HG03097 (cell line): Measurements from ENCODE around the gene PAK1.
"Not testable (repeated sequence)": the region's sequence is repeated elsewhere in the genome, so short reads cannot be mapped to it uniquely, and the experiment has no call there.

Source experiments
- ATAC-seq: cut with Tn5 transposase; IDR thresholded peaks from one replicate; pipeline ENCODE4 v1.9.1; 2021; ENCODE audit not compliant: unreplicated experiment, low FRiP score

Gene PAK1

DNA sequence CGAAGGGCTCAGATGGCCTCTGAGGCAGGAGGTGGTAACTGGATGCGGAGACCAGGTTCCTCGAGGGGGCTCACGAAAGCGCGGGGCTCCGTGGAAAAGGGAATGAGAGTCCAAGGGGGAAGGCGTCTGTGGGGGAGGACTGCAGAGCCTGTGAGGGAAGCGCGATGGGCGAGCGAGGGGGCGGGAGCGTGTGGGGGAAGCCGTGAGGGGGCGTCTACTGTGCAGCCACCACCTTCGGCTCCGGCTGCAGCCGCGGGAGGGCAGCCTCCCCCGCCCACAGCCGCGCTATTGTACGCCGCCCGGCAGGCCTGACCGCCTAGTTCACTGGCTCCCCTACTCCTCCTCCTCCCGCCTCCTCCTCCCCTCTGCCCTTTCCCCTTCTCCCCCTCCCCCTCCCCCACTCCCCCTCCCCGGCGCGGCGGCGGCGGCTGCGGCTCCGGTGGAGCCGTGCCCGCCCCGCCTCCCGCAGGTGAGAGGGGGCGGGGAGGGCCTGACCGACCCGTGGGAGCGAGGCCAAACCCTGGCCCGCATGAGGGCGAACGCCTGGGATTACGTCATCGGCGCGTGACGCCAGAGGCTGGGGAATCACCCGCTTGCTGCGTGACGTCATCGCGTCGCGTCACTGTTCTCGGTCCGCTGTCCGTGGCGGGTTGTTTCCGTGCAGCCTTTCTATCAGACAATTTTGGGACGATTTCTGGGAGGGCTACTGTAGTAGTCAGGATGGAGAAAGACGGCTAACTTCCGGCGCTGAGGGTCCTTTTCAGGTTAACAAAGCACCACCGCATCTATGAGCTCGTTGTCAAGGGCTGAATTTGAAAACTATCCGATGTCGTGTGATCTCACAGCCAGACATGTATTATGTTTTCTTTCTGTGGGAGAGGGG lies at the start of gene PAK1:
TSS of gene PAK1 (minus strand) at position 294 of the 883 bp plus-strand sequence. CDS start 81,574 bp downstream, outside the sequence.
- ATAC-seq: peak; percentile 47

DNA sequence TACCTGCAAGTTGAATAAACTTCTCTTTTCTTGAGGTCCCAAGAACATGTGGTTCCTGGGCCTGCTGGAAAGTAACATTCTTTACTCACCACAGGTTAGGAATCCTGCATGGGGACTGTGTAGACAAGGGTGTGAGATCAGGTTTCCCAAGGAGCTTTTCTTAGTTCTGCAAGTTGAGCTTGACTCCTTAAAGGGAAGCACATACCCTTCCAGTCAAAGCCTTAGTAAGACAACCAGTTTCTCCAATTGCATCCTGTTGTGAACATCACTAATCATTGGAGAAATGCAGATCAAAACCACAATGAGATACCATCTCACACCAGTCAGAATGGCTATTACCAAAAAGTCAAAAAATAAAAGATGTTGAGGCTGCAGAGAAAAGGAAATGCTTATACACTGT lies 48.3 kb upstream of the PAK1 start:
- no peak for ATAC-seq

DNA sequence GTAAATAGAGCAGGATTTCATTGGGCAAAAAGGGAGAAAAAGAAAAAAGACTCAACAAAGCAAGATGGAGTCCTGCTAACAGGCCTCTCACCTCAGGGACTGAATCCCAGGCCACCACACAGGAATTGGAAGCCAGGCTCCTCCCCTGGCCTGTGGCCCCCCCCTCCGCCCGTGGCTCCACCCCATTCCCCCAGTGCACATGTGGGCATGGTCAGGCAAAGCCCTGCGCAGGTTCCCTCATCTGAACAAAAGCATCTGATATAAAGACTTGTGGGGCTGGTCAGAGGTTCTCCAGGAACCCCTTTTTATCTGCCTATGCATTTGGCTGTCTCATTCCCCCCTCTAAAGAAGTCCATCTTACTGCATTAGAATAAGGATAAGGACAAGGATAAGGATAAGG lies 46.0 kb upstream of the PAK1 start:
- ATAC-seq: no peak

DNA sequence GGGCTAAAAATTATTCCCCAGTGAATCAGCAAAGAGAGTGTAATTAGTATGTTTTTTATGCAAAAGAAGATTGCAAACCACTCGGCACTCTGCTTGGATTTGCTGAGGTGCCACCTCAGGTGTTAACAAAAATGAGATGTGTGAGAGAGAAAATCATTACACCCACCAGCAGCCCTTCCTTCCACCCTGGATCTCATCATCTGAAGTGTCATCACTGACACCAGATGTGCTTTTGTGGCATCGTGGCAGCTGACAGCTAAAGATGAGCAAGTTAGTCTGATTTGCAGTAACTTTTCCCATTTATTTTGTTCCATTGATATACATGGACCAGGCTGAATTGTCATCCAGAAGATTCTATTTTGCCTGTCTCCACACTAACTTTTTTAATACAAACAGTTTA lies 44.6 kb upstream of the PAK1 start:
- ATAC-seq: no peak

DNA sequence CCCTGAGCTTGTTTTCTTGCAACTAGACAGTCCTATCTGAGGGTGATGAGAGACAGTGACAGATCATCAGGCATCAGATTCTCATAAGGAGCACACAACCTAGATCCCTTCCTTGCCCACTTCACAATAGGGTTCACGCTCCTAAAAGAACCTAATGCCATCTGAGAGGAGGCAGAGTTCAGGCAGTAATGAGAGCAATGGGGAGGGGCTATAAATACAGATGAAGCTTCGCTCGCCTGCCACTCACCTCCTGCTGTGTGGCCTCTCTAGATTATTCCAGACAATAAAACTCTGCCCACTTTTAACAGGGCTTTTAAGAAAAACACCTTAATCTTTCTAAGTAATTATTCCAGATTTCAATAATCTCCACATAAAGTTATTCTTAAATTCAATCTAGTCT lies 43.9 kb upstream of the PAK1 start:
- ATAC-seq: no peak

DNA sequence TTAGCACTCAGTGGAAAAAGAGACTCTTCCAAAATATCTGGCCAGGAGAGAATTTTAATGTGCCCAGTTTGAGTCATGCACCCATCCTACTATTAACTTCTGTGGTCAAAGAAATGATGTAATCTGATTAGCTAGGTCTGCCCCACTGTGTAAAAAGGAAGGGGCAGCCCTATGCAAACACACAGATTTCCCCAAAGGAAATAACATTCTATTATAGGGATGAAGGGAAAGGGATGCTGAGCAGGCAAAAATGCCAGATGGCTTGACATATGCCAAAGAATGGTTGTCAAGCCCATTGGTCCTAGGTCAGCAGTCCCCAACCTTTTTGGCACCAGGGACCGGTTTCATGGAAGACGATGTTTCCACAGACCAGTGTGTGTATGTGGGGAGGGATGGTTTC lies 43.3 kb upstream of the PAK1 start:
- ATAC-seq: no peak

DNA sequence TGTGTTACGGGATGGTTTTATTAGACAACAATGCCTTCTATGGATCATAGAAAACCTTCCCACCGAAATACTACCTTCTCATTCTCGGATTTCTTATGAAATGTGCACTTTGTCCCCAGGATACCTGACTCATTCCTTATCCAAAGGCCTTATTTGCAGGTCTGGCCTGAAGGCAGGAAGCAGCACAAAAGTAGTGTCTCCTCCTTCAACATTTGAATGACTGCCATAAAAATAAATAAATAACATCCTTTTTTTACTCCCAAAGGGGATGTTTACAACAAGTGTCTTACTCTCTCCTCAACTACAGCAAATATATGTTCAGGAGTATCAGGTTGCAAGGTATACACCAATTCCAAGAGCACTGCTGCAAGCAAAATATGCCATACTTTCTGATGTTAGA lies 41.6 kb upstream of the PAK1 start:
- ATAC-seq: no peak

DNA sequence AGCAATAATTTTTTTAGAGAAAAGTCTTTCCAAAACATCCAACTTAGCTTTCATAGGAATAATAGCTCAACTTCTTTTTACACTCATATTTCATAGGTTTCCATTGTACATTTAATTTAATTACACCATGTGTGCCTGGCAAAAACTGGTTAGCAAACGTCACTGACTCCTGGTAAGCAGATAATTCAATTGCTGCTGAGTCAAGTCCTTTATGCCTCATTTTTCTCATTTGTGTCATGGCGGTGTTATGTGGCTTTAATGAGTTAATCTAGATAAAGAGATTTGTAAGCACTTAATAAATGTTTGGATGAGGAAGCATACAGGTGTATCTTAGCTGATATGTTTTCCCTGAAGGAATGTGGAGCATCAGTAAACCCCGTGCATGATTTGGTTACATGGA lies 41.2 kb upstream of the PAK1 start:
- ATAC-seq: no peak

DNA sequence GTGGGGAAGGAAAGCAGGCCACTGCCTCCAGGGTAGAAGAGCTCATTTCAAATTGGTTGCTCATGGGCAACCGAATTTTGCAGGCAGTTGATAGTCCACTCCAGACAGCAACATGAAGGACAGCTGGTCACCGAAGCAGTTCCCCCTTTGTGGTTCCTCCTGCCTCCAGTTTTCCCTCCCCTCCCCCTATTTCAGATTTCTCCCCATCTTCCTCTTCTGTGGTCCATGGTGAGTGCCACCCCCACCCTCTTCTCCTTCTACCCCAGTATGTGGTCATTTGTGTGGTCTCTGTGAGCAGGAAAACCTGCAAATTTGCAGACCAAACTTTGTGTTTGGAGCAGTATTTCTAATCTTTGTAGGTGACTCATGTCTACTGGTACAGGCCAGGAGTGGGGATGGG lies 38.2 kb upstream of the PAK1 start:
- no peak for ATAC-seq

DNA sequence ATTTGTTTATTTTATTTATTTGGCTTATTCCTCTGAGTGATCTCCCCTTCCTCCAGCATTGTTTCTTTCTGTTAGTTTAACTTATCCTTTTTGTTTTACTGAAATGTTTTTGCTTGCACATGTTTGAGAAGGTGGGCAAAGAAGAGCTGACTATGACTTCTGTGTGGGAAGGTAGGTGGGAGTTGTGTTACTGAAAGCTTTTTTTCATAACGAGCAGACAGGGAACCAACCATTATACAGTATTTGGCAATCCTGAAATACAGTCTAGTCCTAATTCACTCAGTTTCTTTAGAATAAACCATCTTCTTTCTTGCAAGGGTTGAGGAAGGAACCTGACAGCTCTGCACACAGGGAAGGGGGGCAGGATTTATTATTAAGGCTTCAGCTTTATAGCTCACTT lies 37.0 kb upstream of the PAK1 start:
- no peak for ATAC-seq

DNA sequence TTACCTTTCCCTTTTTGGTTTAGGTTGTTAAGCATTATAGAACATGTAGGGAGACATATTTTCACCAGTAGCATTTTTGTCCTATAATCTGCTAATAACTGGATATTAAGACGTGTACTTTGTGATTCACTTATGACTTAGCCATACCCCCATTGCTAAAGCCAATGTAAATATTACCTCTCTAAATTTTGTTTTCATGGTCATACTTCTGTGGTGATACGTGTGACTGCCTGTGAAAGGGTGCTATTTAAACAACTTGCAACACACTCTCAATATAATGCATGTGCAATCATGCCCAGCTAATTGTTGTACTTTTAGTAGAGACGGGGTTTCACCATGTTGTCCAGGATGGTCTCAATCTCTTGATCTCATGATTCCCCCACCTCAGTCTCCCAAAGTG lies 36.2 kb upstream of the PAK1 start:
- ATAC-seq: no peak

DNA sequence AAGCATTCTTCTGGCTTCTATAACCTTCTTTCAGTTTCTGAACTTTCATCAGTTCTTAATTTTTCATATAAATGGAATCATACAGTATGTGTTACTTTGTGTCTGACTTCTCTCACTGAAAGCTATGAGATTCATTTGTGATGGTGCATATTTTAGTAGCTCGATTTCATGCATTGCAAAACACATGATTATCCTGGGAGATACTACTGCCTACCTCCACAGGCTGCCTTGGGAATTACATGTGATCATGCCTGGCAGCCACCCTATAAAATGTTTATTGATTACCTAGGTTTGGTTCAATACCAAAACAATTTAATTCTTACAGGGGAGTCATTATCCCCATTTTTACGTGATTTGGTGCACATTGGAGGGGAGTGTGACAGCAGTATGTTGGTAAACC lies 34.1 kb upstream of the PAK1 start:
- no peak for ATAC-seq

DNA sequence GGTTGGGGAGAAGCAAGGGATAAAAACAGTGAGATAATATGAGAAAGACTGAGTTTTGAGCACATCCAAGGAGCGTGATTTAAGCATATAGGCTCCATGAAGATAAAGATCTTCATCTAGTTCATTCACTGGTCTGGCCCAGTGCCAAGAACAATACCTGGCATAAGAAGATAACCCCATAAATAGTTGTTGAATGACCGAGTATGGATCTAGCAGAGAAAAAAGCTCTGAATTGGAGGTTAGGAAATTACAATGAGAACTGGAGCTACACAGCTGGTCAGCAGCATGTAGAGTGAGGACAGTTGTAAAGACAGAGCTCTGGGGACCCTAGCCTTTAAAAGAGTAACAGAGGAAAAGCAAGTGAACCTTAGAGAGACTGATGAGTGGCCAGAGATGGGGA lies 33.0 kb upstream of the PAK1 start:
- no peak for ATAC-seq

DNA sequence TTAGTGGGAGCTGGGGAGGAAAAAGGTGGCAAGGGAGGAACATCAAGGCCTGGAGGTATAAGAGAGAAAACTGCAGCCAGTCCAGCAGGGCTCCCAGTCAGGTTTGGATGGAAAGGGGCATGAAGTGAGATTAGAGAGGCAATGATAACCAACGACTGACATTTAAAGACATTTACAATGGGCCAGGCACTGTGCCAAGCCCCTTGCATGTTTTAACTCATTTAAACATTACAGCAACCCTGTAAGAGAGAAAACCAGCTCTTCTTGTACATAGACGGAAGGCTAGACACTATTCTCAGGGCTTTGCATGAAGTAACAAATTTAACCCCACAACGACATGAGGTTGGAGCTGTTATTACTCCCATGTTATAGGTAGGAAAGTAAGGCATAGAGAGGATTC lies 32.1 kb upstream of the PAK1 start:
- ATAC-seq: no peak

DNA sequence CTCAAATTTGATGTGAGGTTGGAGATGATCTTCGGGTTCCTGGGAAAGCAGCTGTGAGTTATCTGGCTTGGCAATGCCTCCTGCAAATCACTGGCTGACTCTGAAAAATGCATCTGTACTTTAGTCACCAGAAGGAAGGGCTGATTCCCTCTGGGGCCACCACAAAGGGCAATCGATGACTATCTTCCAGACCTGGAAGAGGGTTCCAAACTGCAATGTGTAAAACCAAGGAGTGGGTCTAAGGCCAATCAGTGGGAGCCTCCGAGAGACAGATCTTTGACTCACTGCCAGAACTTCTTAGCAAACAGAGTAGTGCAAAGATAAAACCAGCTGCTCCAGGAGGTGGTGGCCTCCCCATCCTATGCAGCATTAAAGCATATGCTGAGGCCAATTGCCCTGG lies 29.1 kb upstream of the PAK1 start:
- ATAC-seq: no peak

DNA sequence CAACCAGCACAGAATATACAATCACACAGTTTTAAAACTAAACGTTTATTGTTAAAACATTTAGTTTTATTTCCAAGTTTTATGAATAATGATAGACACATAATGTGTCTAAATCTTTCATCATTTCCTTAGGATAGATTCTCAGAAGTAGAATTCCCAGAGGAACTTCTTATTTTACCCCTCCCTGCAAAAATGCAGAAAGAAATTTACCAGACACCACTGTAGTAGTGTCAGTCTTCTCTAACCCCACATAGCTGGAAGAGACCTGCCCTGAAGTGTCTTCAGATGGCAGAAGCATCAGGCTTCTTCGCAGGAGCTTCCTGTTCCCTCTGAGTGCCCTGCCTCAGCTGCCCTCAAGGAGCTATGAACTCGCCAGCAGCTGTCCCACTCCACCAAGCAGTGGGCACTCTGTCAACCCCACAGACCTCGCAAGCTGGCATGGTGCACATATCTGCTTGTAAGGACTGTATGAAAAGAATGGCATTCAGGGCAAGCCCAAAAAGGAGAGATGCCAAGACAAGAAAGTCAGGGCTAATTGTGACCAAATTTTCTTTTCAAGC lies 28.5 kb upstream of the PAK1 start:
- ATAC-seq: no peak

DNA sequence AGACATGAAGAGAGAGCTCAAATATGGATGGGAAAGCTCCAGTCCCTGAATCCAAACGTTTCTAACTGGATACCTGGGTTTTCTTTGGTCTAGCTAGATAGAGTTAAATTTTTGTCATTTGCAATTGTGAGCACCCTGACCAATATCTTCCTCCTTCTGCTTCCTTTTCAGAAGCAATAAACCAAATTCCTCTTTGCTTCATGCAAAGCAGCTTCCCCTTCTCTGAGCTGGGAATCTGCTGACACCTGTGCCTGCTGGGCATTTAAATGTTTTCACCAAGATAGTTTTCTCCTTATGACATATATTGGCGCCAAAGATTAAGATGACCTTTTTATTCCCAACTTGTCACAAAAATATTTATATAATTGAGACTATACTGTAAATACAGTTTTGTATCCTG lies 27.9 kb upstream of the PAK1 start:
- no peak for ATAC-seq

DNA sequence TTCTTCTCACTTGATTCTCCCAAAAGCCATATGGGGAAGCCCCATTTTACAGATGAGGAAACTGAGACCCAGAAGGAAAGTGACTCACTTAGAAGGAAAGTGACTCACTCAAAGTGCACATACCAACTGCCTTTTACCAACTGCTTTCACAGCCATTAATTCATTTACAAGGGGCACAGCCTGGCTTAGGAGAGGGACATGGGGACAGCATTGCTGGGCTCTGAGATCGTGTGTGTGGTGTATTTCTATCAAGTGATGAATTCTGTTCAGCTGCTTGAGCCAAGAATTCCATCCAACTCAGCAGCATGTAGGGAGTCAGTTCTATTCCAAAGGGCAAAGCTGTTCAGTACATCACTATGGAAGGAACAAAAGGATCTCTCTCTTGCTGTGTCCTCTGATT lies 23.5 kb upstream of the PAK1 start:
- ATAC-seq: no peak

DNA sequence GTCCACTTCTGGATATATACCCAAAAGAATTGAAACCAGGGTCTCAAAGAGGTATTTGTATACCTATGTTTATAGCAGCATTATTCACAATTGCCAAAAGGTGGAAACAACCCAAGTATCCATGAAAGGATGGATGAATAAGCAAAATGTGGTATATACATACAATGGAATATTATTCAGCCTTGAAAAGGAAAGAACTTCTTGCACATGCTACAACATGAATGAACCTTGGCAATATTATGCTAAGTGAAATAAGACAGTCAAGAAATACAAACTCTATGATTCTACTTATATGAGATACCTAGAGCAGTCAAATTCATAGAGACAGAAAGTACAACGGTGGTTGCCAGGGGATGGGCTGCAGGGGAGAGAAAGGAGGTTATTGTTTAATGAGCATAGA lies 21.6 kb upstream of the PAK1 start:
- no peak for ATAC-seq

DNA sequence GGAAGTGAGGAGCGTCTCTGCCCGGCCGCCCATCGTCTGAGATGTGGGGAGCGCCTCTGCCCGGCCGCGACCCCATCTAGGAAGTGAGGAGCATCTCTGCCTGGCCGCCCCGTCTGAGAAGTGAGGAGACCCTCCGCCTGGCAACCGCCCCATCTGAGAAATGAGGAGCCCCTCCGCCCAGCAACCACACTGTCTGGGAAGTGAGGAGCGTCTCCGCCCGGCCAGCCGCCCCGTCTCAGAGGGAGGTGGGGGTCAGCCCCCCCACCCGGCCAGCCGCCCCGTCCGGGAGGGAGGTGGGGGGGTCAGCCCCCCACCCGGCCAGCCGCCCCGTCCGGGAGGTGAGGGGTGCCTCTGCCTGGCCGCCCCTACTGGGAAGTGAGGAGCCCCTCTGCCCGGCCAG lies 16.1 kb upstream of the PAK1 start:
- ATAC-seq: not testable (repeated sequence)

DNA sequence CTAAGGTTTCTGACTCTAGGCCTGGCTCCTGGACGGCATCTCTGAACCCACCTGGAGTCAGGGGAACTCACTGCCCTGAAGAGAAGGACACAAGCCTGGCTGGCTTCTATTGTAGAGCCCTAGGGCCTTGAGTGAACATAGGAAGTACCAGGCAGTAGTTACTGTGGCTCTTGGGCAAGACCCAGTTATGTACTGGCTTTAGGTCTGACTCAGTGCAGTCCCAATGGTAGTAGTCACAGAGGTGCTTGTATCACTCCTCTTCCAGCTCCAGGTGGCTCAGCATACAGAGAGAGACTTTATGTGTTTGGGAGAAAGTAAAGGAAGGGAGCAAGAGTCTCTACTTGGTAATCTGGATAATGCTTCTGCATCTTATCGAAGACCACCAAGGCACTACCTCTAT lies 13.9 kb upstream of the PAK1 start:
- ATAC-seq: no peak

DNA sequence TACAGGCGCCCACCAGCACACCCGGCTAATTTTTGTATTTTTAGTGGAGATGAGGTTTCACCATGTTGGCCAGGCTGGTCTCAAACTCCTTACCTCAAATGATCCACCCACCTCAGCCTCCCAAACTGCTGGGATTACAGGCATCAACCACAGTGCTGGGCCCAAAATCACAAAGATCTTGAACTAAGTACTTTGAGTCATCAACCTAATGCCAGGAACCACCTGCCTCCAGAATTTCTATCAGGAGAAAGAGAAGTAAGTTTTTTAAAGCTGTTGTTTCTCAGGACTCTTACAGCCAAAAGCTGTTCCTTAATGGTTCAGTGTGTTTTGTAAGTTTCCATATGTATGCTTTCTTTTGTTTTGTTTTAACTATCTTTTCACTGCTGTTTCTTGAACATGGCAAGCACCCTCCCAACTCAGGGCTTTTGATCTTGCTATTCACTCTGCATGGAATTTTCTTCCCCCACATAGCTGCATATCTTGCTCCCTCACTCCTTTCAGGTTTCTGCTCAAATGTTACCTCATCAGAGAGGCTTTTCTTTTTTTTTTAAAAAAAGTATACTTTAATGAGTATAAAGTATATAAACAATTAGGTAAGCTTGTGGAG lies 6.0 kb upstream of the PAK1 start:
- no peak for ATAC-seq
